Muscle of leg (tissue), 11 donors: ENCODE data around the gene POLR2M. TPM values are rescaled to one million over a fixed set of nuclear protein-coding genes. Genes with fewer than 3 reads are reported as not detected.

Experiments
- DNase-seq: peaks from one replicate; pipeline ENCODE4 v3.0.0; 2013
- H3K27ac ChIP-seq: one replicate; pipeline ENCODE4 v1.5.1; 2013; ENCODE audit warnings: mild to moderate bottlenecking, low read length, control low read depth
- H3K27me3 ChIP-seq: one replicate; pipeline ENCODE4 v1.6.1; 2013; ENCODE audit warnings: low read length; ENCODE audit not compliant: control insufficient read depth, insufficient read depth
- H3K36me3 ChIP-seq: one replicate; pipeline ENCODE4 v1.6.1; 2013; ENCODE audit warnings: low read length; ENCODE audit not compliant: control insufficient read depth, insufficient read depth
- H3K4me1 ChIP-seq: one replicate; pipeline ENCODE4 v1.6.1; 2013; ENCODE audit warnings: low read length; ENCODE audit not compliant: control insufficient read depth, insufficient read depth
- H3K4me3 ChIP-seq: one replicate; pipeline ENCODE4 v1.5.1; 2013; ENCODE audit warnings: low read length, control low read depth
- H3K9me3 ChIP-seq: replicated peaks from 2 replicates; pipeline ENCODE4 v1.6.1; 2013; ENCODE audit warnings: low read depth, low read length; ENCODE audit not compliant: control insufficient read depth
- WGBS: methylation state at CpG from one replicate; pipeline ENCODE4 v1.1.5; 2013; ENCODE audit warnings: missing lambda C conversion rate; ENCODE audit not compliant: insufficient coverage; 5-methylcytosine and 5-hydroxymethylcytosine counted together
- polyA plus RNA-seq, 8 donors: library from polyadenylated mRNA; unstranded; fragments of 120-200 nt; gene quantifications; one replicate each; pipeline versions ENCODE4 v1.2.1 to v1.2.3, GENCODE V29; 2013; ENCODE audit warnings: inconsistent platforms in 1 of 8, low replicate concordance in 1 of 8; ENCODE audit not compliant: insufficient read length in 8 of 8, insufficient read depth in 1 of 8
- total RNA-seq: library from RNA; stranded (reverse); fragments of 120-200 nt; gene quantifications from one replicate; pipeline ENCODE4 v1.2.4, GENCODE V29; 2013

POLR2M gene
- total and polyA plus RNA-seq, 9 donors, result 33.9 to 89.7 (median 39.4) TPM

DNA sequence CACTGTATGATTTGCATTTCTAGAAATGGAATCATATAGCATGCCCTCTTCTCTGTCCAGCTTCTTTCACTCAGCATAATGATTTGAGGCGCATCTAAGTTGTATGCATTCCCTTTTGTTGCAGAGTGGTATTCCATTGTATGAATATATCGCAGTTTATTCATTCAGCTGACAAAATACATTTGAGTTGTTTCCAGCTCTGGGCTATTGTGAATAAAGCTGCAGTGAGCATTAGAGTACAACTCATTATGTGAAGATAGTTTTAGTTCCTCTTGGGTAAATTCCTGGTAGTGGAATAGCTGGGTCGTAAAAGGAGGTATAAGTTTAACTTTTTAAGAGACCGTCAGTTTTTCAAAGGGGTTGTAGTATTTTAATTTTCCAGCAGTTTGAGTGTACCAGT is 38.5 kb upstream of the POLR2M start:
- no peak overlapping the region for H3K4me3 ChIP-seq
- no peak for DNase-seq
- H3K36me3 ChIP-seq, result no peaks in the 10 kb centered on the region
- H3K27me3 ChIP-seq, result no peaks in the 10 kb centered on the region
- H3K4me1 ChIP-seq, result peaks cover 5% of the 10 kb centered on the region
- WGBS, result no CpG with 5 or more reads among the region's 4 CpGs
- H3K27ac ChIP-seq, result no peak overlapping the region
- no peaks in the 10 kb centered on the region for H3K9me3 ChIP-seq

GRCh38 chr15:57671636-57672035 is 34.9 kb upstream of the POLR2M start:
- Histone ChIP-seq H3K27ac (no peak overlapping the region), H3K4me3 (no peak overlapping the region), H3K9me3 (no peaks in the 10 kb centered on the region), H3K36me3 (no peaks in the 10 kb centered on the region), H3K4me1 (peaks cover 5% of the 10 kb centered on the region), H3K27me3 (no peaks in the 10 kb centered on the region)
- no peak for DNase-seq
- WGBS, result no CpG with 5 or more reads among the region's 1 CpG

GRCh38 chr15:57675481-57676181 is 30.9 kb upstream of the POLR2M start:
- no peak overlapping the region for H3K4me3 ChIP-seq
- H3K36me3 ChIP-seq, result no peaks in the 10 kb centered on the region
- no peak overlapping the region for H3K27ac ChIP-seq
- no peaks in the 10 kb centered on the region for H3K27me3 ChIP-seq
- WGBS, result 71% methylated on average over 6 of the region's 9 CpGs
- H3K9me3 ChIP-seq, result no peaks in the 10 kb centered on the region
- DNase-seq, result no peak
- H3K4me1 ChIP-seq, result no peaks in the 10 kb centered on the region

GRCh38 chr15:57676585-57676984 is 29.9 kb upstream of the POLR2M start:
- Histone ChIP-seq H3K27ac (no peak overlapping the region), H3K9me3 (no peaks in the 10 kb centered on the region), H3K4me1 (no peaks in the 10 kb centered on the region), H3K27me3 (no peaks in the 10 kb centered on the region), H3K4me3 (no peak overlapping the region), H3K36me3 (no peaks in the 10 kb centered on the region)
- no peak for DNase-seq
- WGBS, result 50% methylated on average over 3 of the region's 5 CpGs

GRCh38 chr15:57677204-57677603 is 29.3 kb upstream of the POLR2M start:
- Histone ChIP-seq H3K4me1 (no peaks in the 10 kb centered on the region), H3K36me3 (no peaks in the 10 kb centered on the region), H3K4me3 (no peak overlapping the region), H3K27me3 (no peaks in the 10 kb centered on the region), H3K9me3 (no peaks in the 10 kb centered on the region), H3K27ac (no peak overlapping the region)
- WGBS, result 50% methylated on average over 1 of the region's 3 CpGs
- DNase-seq, result no peak

DNA sequence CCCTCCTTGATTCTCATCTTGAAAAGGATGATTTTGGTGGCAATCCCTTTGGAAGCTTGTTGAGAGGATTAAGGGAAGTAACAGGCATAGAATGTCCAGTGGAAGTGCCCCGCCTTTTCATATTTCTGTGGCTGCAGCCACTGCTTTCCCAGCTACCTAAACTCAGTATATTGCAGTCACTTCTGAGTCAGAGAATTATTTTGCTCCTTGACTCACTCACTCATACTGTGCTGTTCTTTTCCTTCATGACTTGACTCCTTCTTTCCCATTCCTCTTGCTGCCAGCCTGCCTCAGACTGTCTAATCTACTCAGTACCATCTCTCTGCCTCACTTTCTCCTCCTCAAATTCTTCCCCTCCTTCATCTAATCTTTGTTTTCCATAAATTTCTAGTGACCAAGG is 26.5 kb upstream of the POLR2M start:
- WGBS, result 60% methylated on average over 1 of the region's 1 CpG

DNA sequence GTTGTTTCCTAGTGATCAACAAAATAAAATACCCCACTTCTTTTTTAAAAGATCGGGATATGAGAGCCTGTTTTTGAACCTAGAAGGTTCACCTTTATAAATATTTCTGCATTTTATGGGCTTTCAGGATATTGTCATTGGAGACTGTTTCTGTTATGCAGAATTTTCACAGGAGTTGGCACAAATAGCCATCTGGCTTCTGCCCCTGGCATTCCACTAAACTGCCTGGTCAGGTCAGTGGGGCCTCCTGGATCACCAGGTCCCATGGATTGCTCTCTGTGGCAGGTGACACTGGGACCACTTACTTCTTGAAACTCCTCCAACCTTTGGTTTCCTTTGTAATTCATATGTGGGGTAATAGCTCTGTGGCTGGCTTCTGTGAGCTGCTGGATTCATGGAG is 25.5 kb upstream of the POLR2M start:
- Histone ChIP-seq H3K4me3 (no peak overlapping the region), H3K9me3 (no peaks in the 10 kb centered on the region), H3K27me3 (no peaks in the 10 kb centered on the region), H3K27ac (no peak overlapping the region), H3K4me1 (no peaks in the 10 kb centered on the region), H3K36me3 (no peaks in the 10 kb centered on the region)
- WGBS, result no CpG with 5 or more reads among the region's 1 CpG
- no peak for DNase-seq

More for the DNA sequence above, 26.5 kb upstream of the POLR2M start:
- Histone ChIP-seq H3K27ac (no peak overlapping the region), H3K27me3 (no peaks in the 10 kb centered on the region), H3K9me3 (no peaks in the 10 kb centered on the region), H3K36me3 (no peaks in the 10 kb centered on the region), H3K4me3 (no peak overlapping the region), H3K4me1 (no peaks in the 10 kb centered on the region)
- DNase-seq, result no peak

GRCh38 chr15:57683481-57683880 is 23.0 kb upstream of the POLR2M start:
- Histone ChIP-seq H3K27me3 (no peaks in the 10 kb centered on the region), H3K4me3 (no peak overlapping the region), H3K36me3 (no peaks in the 10 kb centered on the region), H3K27ac (no peak overlapping the region), H3K9me3 (no peaks in the 10 kb centered on the region), H3K4me1 (no peaks in the 10 kb centered on the region)
- no CpG with 5 or more reads among the region's 1 CpG for WGBS
- DNase-seq, result no peak

GRCh38 chr15:57684491-57685151 is 21.9 kb upstream of the POLR2M start:
- no peak for DNase-seq
- H3K4me3 ChIP-seq, result no peak overlapping the region
- no peaks in the 10 kb centered on the region for H3K9me3 ChIP-seq
- no peaks in the 10 kb centered on the region for H3K4me1 ChIP-seq
- no peak overlapping the region for H3K27ac ChIP-seq
- no peaks in the 10 kb centered on the region for H3K36me3 ChIP-seq
- WGBS, result 28% methylated on average over 2 of the region's 8 CpGs
- H3K27me3 ChIP-seq, result no peaks in the 10 kb centered on the region

DNA sequence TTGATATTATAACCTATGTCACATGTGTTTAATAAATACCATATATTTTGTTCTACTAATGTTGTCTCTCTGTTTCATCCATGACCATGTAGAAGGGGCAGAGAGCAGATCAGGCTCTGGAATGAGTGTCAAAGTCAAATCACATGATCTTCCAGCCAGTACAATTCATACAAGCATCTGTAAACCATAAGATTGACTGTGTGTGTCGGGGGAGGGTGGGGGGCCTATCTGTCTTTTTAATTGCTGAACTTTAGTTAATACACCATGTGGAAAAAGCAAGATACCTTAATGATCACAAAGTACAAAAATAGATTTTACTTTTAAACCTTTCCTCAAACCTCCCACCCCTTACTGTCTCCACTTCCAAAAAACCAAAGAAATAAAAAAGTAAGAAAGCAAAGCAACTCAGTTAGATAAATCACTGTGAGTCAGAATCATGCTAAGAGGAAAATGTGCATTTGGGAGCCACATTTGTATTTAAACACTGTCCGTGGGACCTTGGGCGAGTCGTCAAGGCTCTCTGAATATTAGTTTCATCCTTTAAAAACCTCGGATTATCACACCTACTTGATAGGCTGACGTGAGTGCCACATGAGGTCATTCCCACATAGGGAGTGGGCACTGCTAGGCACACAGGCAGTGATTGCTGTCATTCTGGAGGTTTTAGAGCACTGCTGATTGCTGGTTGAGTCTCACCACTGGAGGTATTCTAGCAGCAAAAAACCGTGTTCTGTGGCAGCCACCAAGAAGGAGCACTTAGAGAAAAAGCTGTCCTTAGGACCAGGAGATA is 21.0 kb upstream of the POLR2M start:
- Histone ChIP-seq H3K4me1 (no peaks in the 10 kb centered on the region), H3K27ac (no peak overlapping the region), H3K27me3 (no peaks in the 10 kb centered on the region), H3K36me3 (no peaks in the 10 kb centered on the region), H3K9me3 (no peaks in the 10 kb centered on the region), H3K4me3 (no peak overlapping the region)
- 60% methylated on average over 5 of the region's 7 CpGs for WGBS
- no peak for DNase-seq
